Ovary (tissue), 9 donors: ENCODE results near the gene GAS6. TPM values are rescaled to one million over a fixed set of nuclear protein-coding genes. Genes with fewer than 3 reads are reported as not detected.
"Not testable (repeated sequence)": the region's sequence is repeated elsewhere in the genome, so short reads cannot be mapped to it uniquely, and the experiment has no call there.

Source experiments
- DNase-seq, 5 donors: peaks; one replicate each; pipeline ENCODE4 v3.0.0-alpha.2; 2019 to 2020
- H3K27ac ChIP-seq, 2 donors: fragments of 200-600 bp; one replicate each; pipeline versions ENCODE4 v1.5.1 to v1.8.0; 2019 to 2022
- H3K27me3 ChIP-seq: fragments of 200-600 bp; one replicate; pipeline ENCODE4 v1.8.0; 2022
- H3K36me3 ChIP-seq: fragments of 200-600 bp; sonication (generic); one replicate; pipeline ENCODE4 v1.5.1; 2019
- H3K4me1 ChIP-seq: one replicate; pipeline ENCODE4 v1.8.1; 2013; ENCODE audit warnings: mild to moderate bottlenecking, moderate library complexity; ENCODE audit not compliant: insufficient read depth
- H3K4me3 ChIP-seq: fragments of 200-600 bp; sonication (generic); one replicate; pipeline ENCODE4 v1.5.1; 2017
- H3K9me3 ChIP-seq, 2 donors: fragments of 200-600 bp in 1 of 2; sonication (generic) in 1 of 2; one replicate each; pipeline versions ENCODE4 v1.5.1 to v1.8.1; 2013 to 2019; ENCODE audit warnings: mild to moderate bottlenecking in 1 of 2, moderate library complexity in 1 of 2
- EP300 ChIP-seq: sonication (generic); formaldehyde crosslinking; IDR thresholded peaks from one replicate; pipeline ENCODE4 v1.6.1; 2017; ENCODE audit warnings: antibody characterized with exemption
- POLR2A ChIP-seq: fragments of 450-650 bp; IDR thresholded peaks from one replicate; pipeline ENCODE4 v1.6.1; 2017; ENCODE audit warnings: antibody characterized with exemption, mild to moderate bottlenecking, moderate library complexity
- WGBS, 3 donors: extraction: QIAGEN DNeasy Blood & Tissue Kit in 1 of 3; methylation state at CpG; one replicate each; pipeline versions ENCODE4 v1.1.5 to v1.1.7; 2013 to 2017; 5-methylcytosine and 5-hydroxymethylcytosine counted together
- intact Hi-C, 4 donors: fragments of 100-400 bp; cut with DNase I; formaldehyde crosslinking; loops; one replicate each; pipeline versions ENCODE4 v1.11.0 to v1.15.1; 2022 to 2023
- polyA plus RNA-seq, 2 donors: library from polyadenylated mRNA; stranded (reverse); fragments of 200-250 nt in 1 of 2; fragments of 350-450 nt in 1 of 2; fragmentation: Illumina TruSeq in 1 of 2; extraction: RNeasy Lipid Tissue Mini Kit (QIAGEN cat#74804) in 1 of 2; gene quantifications; one replicate each; pipeline ENCODE4 v1.2.3, GENCODE V29; 2013 to 2014
- total RNA-seq, 7 donors: library from RNA; depleted of rRNA in 2 of 7; stranded (reverse); fragments of >200 nt in 2 of 7; fragmentation: NEBNext Ultra II Directional in 3 of 7; extraction: Animal tissue kit (Norgen Biotek cat#: 25700) in 3 of 7; gene quantifications; one replicate each; pipeline versions ENCODE4 v1.1.0 to v1.2.4, GENCODE V29; 2016 to 2023
- TF ChIP-seq, protein P1 (sequence below), 3 donors: fragments of 450-650 bp in 2 of 3; fragments of 200-600 bp in 1 of 3; IDR thresholded peaks; one replicate each; pipeline versions ENCODE4 v1.5.1 to v1.8.0; 2016 to 2022; ENCODE audit warnings: antibody characterized with exemption in 3 of 3, mild to moderate bottlenecking in 1 of 3
- donor health status: DM: no; HTN: no; CAD: no; lungs with moderate emphysema.
- donor health status: DM: no; HTN: no; CAD: no.
- donor health status: Bipolar disorder and iron deficiency.
- donor health status: DM: yes; HTN: yes; CAD: no.
- donor health status: DM: no; HTN: no; CAD: no.
- donor health status: DM: yes; HTN: yes; CAD: no.

GAS6 gene
- total and polyA plus RNA-seq, 9 donors: 44.9 to 336 (median 143) TPM

DNA sequence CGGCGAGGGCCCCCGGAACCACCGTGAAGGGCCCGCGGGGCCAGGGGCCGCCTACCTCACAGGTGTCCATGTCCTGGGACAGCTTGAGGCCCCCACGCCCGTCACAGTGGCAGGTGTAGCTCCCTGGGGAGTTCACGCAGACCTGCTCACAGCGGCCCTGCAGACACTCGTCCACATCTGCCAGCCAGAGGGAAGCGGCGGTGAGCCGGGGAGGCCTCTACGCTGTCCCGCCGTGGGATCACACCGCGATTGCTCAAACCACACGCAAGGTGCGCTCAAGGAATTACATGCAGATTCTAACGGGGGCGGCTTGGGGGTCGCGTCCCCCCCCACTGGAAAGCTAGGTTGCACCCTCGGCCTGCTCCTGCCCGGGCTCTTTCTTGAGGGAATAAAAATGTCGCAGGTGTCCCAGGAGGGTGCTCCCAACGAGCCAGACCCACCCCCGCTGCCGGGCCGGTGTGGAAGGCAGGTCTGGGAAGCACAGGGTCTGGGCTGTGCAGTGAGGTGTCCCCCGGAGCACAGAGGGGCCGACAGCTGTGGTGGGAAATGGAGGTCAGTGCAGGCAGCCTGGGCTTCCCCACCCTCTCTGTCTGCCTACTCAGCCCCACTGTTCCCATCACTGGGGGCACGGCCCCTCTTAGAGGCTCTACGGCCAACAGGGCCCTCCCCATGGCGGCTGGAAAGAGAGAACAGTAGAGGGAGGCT is 29.2 kb downstream of the GAS6 start:
- intact Hi-C loops: no loop called here

DNA sequence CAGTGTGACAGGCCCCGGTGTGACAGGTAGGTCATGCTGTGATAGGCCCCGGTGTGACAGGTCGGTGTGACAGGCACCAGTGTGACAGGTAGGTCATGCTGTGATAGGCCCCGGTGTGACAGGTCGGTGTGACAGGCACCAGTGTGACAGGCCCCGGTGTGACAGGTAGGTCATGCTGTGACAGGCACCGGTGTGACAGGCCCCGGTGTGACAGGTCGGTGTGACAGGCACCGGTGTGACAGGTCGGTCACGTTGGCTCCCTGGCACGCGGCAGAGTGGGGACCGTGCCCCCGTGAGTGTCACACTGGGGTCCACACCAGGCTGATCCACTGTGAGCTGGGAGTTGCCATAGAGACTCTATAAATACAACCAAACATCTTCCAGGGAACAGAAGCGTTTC is 29.9 kb downstream of the GAS6 start:
- intact Hi-C loops, H3K27ac ChIP-seq, H3K36me3 ChIP-seq: not testable (repeated sequence)

More for the DNA sequence above, 29.2 kb downstream of the GAS6 start:
- Histone ChIP-seq H3K4me3 (no peak overlapping the region), H3K27me3 (no peaks in the 10 kb centered on the region), H3K36me3 (no peaks in the 10 kb centered on the region), H3K9me3 (no peaks in the 10 kb centered on the region), H3K27ac (no peak overlapping the region), H3K4me1 (peaks cover 23% of the 10 kb centered on the region)
- TF ChIP-seq EP300 (no peak), POLR2A (no peak)
- TF ChIP-seq, protein P1, sequence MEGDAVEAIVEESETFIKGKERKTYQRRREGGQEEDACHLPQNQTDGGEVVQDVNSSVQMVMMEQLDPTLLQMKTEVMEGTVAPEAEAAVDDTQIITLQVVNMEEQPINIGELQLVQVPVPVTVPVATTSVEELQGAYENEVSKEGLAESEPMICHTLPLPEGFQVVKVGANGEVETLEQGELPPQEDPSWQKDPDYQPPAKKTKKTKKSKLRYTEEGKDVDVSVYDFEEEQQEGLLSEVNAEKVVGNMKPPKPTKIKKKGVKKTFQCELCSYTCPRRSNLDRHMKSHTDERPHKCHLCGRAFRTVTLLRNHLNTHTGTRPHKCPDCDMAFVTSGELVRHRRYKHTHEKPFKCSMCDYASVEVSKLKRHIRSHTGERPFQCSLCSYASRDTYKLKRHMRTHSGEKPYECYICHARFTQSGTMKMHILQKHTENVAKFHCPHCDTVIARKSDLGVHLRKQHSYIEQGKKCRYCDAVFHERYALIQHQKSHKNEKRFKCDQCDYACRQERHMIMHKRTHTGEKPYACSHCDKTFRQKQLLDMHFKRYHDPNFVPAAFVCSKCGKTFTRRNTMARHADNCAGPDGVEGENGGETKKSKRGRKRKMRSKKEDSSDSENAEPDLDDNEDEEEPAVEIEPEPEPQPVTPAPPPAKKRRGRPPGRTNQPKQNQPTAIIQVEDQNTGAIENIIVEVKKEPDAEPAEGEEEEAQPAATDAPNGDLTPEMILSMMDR (IDR thresholded peaks at IDR 0.05): no peak
- DNase-seq: peak in 1 of 5 donors; percentile 11
- 88 to 94% (median 93%) methylated on average over 38 of the region's 38 CpGs for WGBS, 3 donors

DNA sequence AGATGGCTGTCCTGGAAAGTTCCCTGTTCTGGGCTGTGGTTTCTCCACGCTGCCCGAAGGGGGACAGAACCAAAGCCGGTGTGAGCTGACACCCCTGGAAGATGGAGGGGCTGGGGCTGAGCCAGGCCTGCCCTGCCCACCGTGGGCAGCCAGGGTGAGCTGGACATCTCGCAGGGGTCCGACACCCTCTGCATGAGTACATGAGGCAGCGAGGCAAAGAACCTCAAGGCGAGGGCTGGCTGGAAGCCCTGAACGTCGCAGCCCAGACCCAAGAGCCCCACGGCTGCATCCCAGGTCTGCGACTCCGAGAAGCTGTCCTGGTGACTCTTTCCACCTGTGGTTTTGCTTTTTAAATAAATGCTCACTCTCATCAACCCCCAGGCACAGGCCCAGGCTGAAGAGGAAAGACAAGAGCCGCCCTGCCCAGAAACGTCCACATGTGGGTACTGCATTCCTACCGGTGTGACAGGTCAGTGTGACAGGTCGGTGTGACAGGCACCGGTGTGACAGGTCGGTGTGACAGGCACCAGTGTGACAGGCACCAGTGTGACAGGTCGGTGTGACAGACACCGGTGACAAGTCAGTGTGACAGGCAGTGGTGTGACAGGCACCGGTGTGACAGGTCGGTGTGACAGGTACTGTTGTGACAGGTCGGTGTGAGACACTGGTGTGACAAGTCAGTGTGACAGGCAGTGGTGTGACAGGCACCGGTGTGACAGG is 30.6 kb downstream of the GAS6 start:
- WGBS, 3 donors: 86 to 90% (median 90%) methylated on average over 25 of the region's 25 CpGs
- Histone ChIP-seq H3K36me3 (no peaks in the 10 kb centered on the region), H3K4me1 (peaks cover 16% of the 10 kb centered on the region), H3K27me3 (no peaks in the 10 kb centered on the region), H3K4me3 (no peak overlapping the region), H3K27ac (no peak overlapping the region), H3K9me3 (no peaks in the 10 kb centered on the region)
- DNase-seq: no peak
- TF ChIP-seq, protein P1 (IDR thresholded peaks at IDR 0.05): no peak
- TF ChIP-seq POLR2A: no peak
- no peak for TF ChIP-seq EP300
- intact Hi-C loops: no loop called here

More for the DNA sequence above, 29.9 kb downstream of the GAS6 start:
- WGBS, 3 donors: 90 to 92% (median 91%) methylated on average over 17 of the region's 17 CpGs
- H3K27me3 ChIP-seq, H3K4me3 ChIP-seq, H3K9me3 ChIP-seq, DNase-seq: not testable (repeated sequence)
- H3K4me1 ChIP-seq: peaks cover 23% of the 10 kb centered on the region

DNA sequence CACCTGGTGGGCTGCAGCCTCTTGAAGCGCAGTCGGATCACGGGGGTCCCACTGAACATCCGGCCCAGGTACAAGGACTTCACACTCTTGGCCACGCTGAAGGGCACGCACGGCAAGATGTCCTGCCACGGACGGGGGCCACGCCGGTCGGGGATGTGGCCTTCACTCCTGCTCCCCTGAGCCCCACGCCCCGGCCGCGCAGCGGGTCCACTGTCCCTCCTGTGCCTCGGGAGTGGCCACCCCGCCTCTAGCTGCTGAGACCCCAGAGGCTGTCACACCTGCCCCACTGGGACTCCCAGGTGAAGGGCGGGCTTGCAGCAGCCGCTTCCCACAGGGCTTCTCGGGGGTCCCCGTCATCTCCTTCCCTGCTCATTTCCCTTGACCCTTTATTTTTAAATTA is 31.2 kb downstream of the GAS6 start:
- WGBS, 3 donors: 94 to 96% (median 95%) methylated on average over 23 of the region's 23 CpGs
- no peaks in the 10 kb centered on the region for H3K36me3 ChIP-seq

More for the DNA sequence above, 31.2 kb downstream of the GAS6 start:
- intact Hi-C loops: no loop called here
- H3K4me1 ChIP-seq: peaks cover 9% of the 10 kb centered on the region
- no peaks in the 10 kb centered on the region for H3K9me3 ChIP-seq
- TF ChIP-seq, protein P1 (IDR thresholded peaks at IDR 0.05): no peak
- no peak for TF ChIP-seq EP300
- TF ChIP-seq POLR2A: no peak
- no peak for DNase-seq
- no peak overlapping the region for H3K27ac ChIP-seq
- no peak overlapping the region for H3K4me3 ChIP-seq
- no peaks in the 10 kb centered on the region for H3K27me3 ChIP-seq
